ENCODE data around the gene SLC12A5.

SLC12A5 gene

DNA sequence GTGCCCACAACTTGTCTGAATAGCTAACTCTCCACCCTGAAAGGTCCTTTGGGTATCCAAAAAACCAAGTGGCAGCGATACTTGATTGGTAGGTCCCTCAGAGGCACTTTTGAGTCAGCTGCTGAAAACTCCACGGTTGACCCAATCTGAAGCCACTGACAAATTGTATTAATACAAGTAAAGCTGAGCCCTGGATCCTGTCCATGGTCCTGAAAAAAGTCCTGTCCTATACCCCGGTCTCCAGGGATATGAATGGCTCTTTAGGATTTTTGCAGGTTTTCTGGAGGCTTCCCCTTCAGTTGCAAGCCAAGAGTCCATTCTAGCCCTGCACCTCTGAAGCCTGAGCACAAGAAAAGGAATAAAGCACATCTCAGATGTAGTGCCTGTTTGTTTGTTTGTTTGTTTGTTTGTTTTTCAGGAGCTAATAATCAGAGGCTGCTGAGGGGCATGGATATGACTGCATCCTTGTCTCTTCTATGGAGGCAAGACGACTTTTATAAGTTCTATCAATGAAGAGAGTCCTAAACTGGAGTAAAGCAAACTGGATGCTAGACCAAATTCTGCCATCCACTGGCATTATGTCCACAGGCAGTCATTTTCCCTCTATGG lies 1.7 kb upstream of the SLC12A5 start:
- H3K4me3 Mint-ChIP-seq: no peak overlapping the region
- peak; percentile 30 to 45 for ATAC-seq (replicated peaks)

DNA sequence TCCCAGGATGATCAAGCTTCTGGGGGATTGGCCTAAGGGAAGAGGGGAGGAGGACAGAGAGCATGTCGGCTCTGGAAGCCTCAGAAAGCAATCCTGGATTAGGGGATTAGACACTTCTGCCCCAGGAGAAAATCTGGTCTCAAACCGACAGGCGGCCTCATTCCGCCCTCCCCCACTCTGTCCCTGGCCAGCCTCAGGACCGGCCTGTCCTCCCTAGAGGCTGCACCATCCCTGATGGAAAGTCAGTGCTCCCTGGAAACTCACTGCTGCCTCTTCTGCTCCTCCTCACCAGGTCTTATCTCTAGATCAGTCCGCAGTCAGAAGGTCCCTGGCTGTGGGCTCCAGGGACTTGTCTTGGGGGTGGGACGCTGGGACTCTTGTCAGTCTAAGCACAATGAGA lies 905 bp upstream of the SLC12A5 start:
- ATAC-seq (replicated peaks) (no peak), DNase-seq (no peak)
- peaks cover 67 to 92% of the 10 kb centered on the region in 2 donors for H3K27me3 Mint-ChIP-seq
- no peak overlapping the region for H3K4me3 Mint-ChIP-seq
- no peaks in the 10 kb centered on the region for H3K9me3 Mint-ChIP-seq
- H3K4me1 Mint-ChIP-seq: peaks cover 1 to 17% of the 10 kb centered on the region in 2 donors
- H3K27ac Mint-ChIP-seq: no peak overlapping the region
- H3K36me3 Mint-ChIP-seq: no peaks in the 10 kb centered on the region

More for the DNA sequence above, 1.7 kb upstream of the SLC12A5 start:
- Mint-ChIP-seq H3K36me3 (no peaks in the 10 kb centered on the region), H3K9me3 (no peaks in the 10 kb centered on the region), H3K27ac (no peak overlapping the region), H3K27me3 (peaks cover 64 to 89% of the 10 kb centered on the region in 2 donors), H3K4me1 (peaks cover 5 to 24% of the 10 kb centered on the region in 2 donors)
- no peak for DNase-seq

DNA sequence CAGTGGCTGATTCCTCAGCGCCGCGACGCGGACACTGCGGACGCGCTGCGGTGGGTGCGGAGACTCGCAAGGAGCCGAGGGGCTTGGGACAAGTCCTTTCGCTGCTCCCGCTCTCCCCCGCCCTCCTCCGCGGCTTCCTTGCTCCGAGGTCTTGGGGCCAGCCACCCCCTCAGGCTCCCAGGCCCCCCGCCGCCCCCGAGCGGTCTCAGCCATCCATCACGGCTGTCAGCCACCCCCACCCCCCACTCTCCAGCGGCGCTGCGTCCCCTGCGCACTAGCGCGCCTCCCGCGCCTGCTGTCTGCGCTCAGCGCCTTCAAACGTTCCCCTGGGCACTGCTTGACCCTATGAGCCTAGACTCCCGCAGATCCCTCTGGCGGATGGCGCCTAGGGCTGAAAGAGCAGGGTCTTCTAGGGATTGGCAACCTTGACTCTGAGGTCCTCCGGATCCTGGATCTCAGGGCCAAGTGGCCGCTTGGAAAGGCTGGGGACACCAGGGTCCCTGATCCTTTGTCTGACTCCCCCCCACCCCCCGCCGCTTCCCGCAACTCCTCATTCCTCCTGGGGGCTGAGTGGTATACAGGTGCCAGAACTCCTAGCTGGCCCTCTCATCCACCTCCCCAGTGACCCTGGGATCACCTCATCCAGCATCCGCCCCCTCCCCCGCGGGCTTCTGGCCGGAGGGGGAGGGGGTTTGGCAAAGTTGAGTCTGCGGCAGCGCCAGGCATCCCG lies 1.4 kb downstream of the SLC12A5 start:
- Mint-ChIP-seq H3K36me3 (no peaks in the 10 kb centered on the region), H3K9me3 (no peaks in the 10 kb centered on the region), H3K27ac (no peak overlapping the region), H3K4me1 (peaks cover 1 to 9% of the 10 kb centered on the region in 2 donors), H3K27me3 (peaks cover 66 to 92% of the 10 kb centered on the region in 2 donors), H3K4me3 (no peak overlapping the region)
- DNase-seq (no peak), ATAC-seq (replicated peaks) (no peak)

DNA sequence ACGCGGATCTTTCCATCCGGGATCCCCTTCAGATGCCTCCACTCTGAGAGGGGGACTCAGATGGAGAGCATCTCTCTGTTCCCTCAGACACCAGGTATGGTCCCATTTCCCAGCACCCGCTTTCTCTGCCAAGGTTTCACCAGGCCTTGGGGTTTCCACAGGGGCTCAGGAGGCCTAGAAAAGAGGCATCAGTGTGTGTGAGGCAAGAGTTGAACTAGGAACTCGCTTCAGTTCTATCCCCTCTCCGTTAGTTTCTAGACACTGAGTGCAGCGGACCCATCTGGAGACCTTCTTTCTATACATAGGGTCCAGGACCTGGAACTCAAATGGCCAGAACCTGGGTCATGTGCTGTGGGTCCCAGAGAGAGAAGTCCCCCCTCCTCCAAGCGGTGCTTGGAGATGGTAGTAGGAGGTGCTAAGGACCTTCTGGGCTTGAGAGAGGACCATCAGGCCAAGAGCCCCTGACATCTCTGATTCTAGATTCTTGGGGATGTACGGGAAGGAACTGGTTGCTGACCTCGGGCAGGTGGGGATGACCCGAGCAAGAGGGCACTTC lies 2.1 kb downstream of the SLC12A5 start:
- Mint-ChIP-seq H3K36me3 (no peaks in the 10 kb centered on the region), H3K9me3 (no peaks in the 10 kb centered on the region), H3K4me1 (peaks cover 1 to 9% of the 10 kb centered on the region in 2 donors), H3K27ac (no peak overlapping the region), H3K4me3 (no peak overlapping the region), H3K27me3 (peaks cover 66 to 91% of the 10 kb centered on the region in 2 donors)
- DNase-seq (no peak), ATAC-seq (replicated peaks) (no peak)

DNA sequence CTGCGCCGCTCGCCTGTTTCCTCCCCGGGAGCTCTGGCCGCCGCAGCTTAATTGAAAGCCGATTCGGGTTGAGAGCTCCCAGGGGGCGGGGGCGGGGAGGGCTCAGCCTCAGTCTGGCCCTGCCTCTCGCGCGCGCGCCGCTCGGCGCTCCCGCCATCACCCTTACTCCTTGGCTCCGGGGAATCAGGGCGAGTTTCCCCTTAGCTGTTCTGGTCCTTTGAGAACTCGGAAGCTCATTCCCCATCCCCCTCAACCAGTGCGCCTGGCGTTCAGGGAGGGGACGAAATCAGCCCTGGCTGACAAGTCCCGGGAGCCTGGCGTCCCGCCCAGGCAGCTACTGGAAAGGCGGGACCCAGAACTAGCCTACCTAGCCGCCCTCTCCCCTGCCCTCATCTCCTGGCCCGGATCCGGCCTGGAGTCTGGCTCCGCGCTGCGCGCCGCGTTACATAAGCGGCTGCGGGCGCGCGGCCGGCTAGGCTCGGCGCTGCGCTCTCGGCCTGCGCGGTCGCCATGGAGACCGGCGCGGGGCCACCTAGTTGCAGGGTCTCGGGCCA lies 2.8 kb downstream of the SLC12A5 start:
- Mint-ChIP-seq H3K36me3 (no peaks in the 10 kb centered on the region), H3K4me3 (peak overlapping the region in 1 of 2 donors; percentile 34), H3K9me3 (no peaks in the 10 kb centered on the region), H3K27ac (no peak overlapping the region), H3K27me3 (peaks cover 67 to 90% of the 10 kb centered on the region in 2 donors), H3K4me1 (peaks cover 1 to 9% of the 10 kb centered on the region in 2 donors)
- DNase-seq: no peak
- ATAC-seq (replicated peaks): peak; percentile 18 to 21

DNA sequence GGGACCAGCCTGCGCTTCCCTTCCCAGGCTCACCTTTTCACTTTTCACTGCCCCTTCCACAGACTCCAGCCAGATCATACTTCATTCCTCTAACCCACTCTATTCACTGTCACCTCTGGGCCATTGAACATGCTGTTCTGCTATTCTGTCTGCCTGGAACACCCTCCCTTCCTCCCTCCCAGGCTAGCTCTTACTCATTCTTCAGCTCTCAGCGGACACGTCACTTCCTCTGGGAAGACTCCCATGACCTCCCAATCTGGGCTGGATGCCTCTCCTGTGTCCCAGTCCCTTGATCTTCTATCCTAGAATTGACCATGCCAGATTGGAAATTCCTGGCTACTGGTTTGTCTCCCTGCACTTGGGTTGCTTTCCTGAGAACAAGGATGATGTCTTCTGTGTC lies 5.0 kb downstream of the SLC12A5 start:
- H3K4me1 Mint-ChIP-seq: peaks cover 1 to 6% of the 10 kb centered on the region in 2 donors
- peaks cover 55 to 80% of the 10 kb centered on the region in 2 donors for H3K27me3 Mint-ChIP-seq

DNA sequence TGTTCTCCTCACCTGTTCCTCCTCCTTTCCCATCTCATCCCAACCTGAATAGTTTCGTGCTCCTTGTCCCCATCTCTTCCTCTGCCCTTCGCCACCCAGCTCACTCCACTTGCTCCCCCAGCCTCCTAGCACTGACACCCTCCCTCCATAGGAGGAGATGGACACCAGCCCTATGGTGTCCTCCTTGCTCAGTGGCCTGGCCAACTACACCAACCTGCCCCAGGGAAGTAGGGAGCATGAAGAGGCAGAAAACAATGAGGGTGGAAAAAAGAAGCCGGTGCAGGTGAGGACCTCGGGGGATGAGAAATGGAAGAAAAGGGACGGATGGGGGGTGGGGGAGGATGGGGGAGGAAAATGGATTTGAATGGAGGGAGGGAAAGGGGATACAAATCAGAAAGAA lies 6.2 kb downstream of the SLC12A5 start:
- no peak for DNase-seq
- no peak overlapping the region for H3K4me3 Mint-ChIP-seq
- no peaks in the 10 kb centered on the region for H3K9me3 Mint-ChIP-seq
- H3K27me3 Mint-ChIP-seq: peaks cover 46 to 72% of the 10 kb centered on the region in 2 donors
- no peak for ATAC-seq (replicated peaks)
- H3K36me3 Mint-ChIP-seq: no peaks in the 10 kb centered on the region
- no peak overlapping the region for H3K27ac Mint-ChIP-seq
- peaks cover 1 to 5% of the 10 kb centered on the region in 2 donors for H3K4me1 Mint-ChIP-seq

More for the DNA sequence above, 5.0 kb downstream of the SLC12A5 start:
- no peak for ATAC-seq (replicated peaks)
- no peak overlapping the region for H3K27ac Mint-ChIP-seq
- H3K4me3 Mint-ChIP-seq: no peak overlapping the region
- H3K36me3 Mint-ChIP-seq: no peaks in the 10 kb centered on the region
- DNase-seq: no peak
- no peaks in the 10 kb centered on the region for H3K9me3 Mint-ChIP-seq

DNA sequence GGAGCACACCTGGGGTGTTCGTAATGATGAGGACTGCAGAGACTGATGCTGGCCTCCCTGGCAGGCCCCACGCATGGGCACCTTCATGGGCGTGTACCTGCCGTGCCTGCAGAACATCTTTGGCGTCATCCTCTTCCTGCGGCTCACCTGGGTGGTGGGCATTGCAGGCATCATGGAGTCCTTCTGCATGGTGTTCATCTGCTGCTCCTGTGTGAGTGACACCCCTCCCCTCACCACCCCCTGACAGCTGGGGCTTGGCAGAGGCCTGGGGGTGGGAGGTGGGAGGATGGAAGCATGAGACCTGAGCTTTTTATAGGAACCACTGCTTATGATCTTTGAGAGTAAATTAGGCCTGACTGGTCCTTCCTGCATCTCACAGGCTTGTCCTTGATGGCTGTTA lies 6.7 kb downstream of the SLC12A5 start:
- Mint-ChIP-seq H3K27ac (no peak overlapping the region), H3K9me3 (peaks cover 3 to 4% of the 10 kb centered on the region in 2 donors), H3K4me1 (peaks cover 0 to 5% of the 10 kb centered on the region in 2 donors), H3K36me3 (no peaks in the 10 kb centered on the region), H3K4me3 (no peak overlapping the region), H3K27me3 (peaks cover 47 to 72% of the 10 kb centered on the region in 2 donors)
- DNase-seq: no peak
- ATAC-seq (replicated peaks): no peak

DNA sequence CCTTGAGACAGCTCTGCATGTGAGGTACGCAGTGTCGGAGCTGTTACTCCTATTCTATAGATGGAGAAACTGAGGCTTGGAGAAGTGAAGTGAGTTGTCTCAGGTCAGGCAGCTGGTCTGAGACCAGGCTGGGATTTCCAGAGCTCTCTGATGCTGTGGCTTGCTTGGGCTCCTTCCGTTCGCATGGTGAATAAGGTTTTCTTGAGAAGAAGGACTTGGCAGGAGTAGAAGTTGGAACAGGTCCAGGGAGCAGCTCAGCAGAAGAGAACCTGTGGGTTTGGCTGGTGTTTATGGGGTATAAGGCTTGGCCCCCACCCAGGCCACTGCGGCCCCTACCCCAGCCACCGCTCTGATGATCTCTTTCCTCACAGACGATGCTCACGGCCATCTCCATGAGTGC lies 7.4 kb downstream of the SLC12A5 start:
- H3K9me3 Mint-ChIP-seq: peaks cover 3 to 4% of the 10 kb centered on the region in 2 donors
- no peaks in the 10 kb centered on the region for H3K36me3 Mint-ChIP-seq
- H3K4me1 Mint-ChIP-seq: peaks cover 0 to 5% of the 10 kb centered on the region in 2 donors
- ATAC-seq (replicated peaks) (no peak), DNase-seq (no peak)
- H3K27ac Mint-ChIP-seq: no peak overlapping the region
- no peak overlapping the region for H3K4me3 Mint-ChIP-seq
- peaks cover 52 to 72% of the 10 kb centered on the region in 2 donors for H3K27me3 Mint-ChIP-seq

DNA sequence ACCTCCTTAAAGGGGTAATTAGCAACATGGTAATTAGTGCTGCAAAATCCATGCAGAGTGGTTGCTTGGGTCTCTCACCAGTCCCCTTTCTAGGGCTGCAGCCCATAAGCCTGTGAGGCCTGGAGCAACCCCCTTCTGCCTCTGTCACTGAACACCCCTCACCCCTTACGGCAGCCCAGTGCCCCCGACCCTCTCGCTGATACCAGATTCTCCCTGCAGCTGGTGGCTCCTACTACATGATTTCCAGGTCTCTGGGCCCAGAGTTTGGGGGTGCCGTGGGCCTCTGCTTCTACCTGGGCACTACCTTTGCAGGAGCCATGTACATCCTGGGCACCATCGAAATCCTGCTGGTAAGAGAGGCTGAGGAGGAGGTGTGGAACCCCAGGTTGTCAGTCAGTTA lies 8.0 kb downstream of the SLC12A5 start:
- ATAC-seq (replicated peaks) (no peak), DNase-seq (no peak)
- no peak overlapping the region for H3K27ac Mint-ChIP-seq
- peaks cover 0 to under 1% of the 10 kb centered on the region in 2 donors for H3K4me1 Mint-ChIP-seq
- H3K36me3 Mint-ChIP-seq: no peaks in the 10 kb centered on the region
- peaks cover 59 to 75% of the 10 kb centered on the region in 2 donors for H3K27me3 Mint-ChIP-seq
- H3K9me3 Mint-ChIP-seq: peaks cover 3 to 4% of the 10 kb centered on the region in 2 donors
- H3K4me3 Mint-ChIP-seq: no peak overlapping the region

DNA sequence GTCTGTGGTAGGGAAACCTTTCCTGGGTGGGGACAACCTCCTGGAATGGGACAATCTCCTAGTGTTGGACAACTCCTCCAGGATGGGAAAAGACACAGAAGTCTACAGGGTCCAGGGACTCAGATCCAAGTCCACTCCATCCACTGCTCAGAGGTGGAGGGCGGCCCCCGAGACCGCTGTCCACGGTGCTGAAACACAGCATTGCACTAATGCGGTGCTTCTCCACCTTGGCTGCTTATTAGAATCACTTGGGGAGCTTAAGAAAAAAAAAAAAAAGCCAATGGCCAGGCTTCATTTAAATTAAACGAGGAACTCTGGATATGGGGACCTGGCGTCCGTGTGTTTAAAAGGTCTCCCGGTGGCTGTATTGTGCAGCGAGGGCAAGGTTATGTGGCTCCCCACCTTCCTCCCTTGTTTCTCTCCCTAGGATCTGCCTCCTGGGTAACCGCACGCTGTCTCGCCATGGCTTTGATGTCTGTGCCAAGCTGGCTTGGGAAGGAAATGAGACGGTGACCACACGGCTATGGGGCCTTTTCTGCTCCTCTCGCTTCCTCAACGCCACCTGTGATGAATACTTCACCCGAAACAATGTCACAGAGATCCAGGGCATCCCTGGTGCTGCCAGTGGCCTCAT lies 12.0 kb downstream of the SLC12A5 start:
- ATAC-seq (replicated peaks) (peak; percentile 52 to 57), DNase-seq (no peak)
- Mint-ChIP-seq H3K27ac (no peak overlapping the region), H3K27me3 (peaks cover 53 to 73% of the 10 kb centered on the region in 2 donors), H3K9me3 (peaks cover 3 to 4% of the 10 kb centered on the region in 2 donors), H3K36me3 (no peaks in the 10 kb centered on the region), H3K4me3 (no peak overlapping the region), H3K4me1 (no peaks in the 10 kb centered on the region)

DNA sequence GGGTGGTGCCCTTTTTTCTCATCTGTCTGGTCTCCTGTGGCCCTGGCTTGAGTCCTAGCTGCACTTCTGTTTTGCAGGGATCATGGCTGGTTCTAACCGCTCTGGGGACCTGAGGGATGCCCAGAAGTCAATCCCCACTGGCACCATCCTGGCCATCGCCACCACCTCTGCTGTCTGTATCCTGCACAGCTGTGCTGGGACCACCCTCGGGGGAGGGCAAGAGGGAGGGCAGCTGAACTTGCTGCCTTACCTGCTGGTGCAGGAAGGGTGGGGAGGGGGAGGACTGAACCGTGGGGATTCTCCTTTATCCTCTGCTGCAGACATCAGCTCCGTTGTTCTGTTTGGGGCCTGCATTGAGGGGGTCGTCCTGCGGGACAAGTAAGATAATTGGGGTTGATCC lies 14.5 kb downstream of the SLC12A5 start:
- DNase-seq (no peak), ATAC-seq (replicated peaks) (no peak)
- H3K9me3 Mint-ChIP-seq: peaks cover 3 to 4% of the 10 kb centered on the region in 2 donors
- no peaks in the 10 kb centered on the region for H3K4me1 Mint-ChIP-seq
- no peak overlapping the region for H3K4me3 Mint-ChIP-seq
- H3K36me3 Mint-ChIP-seq: no peaks in the 10 kb centered on the region
- peaks cover 67 to 76% of the 10 kb centered on the region in 2 donors for H3K27me3 Mint-ChIP-seq
- H3K27ac Mint-ChIP-seq: no peak overlapping the region

DNA sequence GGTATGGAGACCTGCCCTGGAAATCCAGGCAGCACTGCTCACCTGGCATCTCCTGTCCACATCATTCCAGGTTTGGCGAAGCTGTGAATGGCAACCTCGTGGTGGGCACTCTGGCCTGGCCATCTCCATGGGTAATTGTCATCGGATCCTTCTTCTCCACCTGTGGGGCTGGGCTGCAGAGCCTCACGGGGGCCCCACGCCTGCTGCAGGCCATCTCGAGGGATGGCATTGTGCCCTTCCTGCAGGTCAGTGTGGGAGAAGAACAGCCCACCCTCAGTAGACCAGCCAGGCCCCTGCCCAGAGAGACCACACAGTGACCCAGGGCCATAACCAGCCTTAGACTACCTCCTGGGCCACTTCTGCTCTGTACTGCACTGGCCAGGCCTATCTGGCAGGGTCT lies 15.9 kb downstream of the SLC12A5 start:
- no peak overlapping the region for H3K4me3 Mint-ChIP-seq
- DNase-seq (no peak), ATAC-seq (replicated peaks) (no peak)
- no peaks in the 10 kb centered on the region for H3K36me3 Mint-ChIP-seq
- H3K27me3 Mint-ChIP-seq: peaks cover 74 to 87% of the 10 kb centered on the region in 2 donors
- no peaks in the 10 kb centered on the region for H3K4me1 Mint-ChIP-seq
- H3K9me3 Mint-ChIP-seq: peaks cover 3 to 4% of the 10 kb centered on the region in 2 donors
- H3K27ac Mint-ChIP-seq: no peak overlapping the region

DNA sequence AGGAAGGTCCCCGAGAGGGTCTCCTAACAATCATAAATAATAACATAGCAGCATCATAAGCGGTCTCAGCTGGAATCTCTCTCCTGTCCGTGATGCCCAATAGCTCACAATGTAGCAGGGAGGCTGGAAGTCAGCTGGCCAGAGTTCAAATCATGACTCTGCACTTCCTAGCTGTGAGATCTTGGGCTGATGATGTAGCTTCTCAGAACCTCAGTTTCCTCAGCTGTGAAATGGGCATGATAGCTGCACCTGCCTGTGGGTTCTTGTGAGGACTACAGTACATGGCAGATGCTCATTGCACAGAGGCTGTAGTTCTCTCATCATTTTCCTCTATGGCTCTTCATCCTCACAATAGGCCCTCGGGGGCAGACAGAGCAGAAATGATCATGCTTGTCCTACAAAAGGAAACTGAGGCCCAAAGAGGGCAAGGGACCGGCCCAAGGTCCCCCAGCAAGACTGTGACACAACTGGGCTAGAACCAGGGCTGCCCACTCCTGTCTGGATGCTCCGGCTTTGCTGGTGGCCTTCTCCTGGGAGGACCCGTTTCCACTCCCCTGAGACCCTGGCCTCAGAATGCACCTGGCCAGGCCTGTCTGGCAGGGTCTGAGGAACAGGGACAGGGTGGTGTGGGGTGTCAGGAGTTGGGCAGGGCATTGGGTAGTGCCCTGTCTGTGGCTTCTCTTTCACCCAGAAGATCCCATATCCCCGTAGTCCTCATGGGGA lies 17.7 kb downstream of the SLC12A5 start:
- Mint-ChIP-seq H3K27me3 (peaks cover 68 to 79% of the 10 kb centered on the region in 2 donors), H3K36me3 (no peaks in the 10 kb centered on the region), H3K4me1 (no peaks in the 10 kb centered on the region), H3K27ac (no peak overlapping the region), H3K9me3 (no peaks in the 10 kb centered on the region), H3K4me3 (no peak overlapping the region)
- no peak for ATAC-seq (replicated peaks)
- DNase-seq: no peak

Measured in stimulated activated naive B cell treated with anti-CD40 and anti-IgM and Interleukin-4, amounts not matched to agents 10 μg/mL and 1 μg/mL and 100 μg/mL, for 72 hours (primary cell).